Thyroid gland (tissue), 4 donors: Measurements from ENCODE around the gene CARHSP1.

Source experiments
- CTCF ChIP-seq, 6 experiments: fragments of 200-600 bp in 3 of 6; fragments of 450-650 bp in 3 of 6; sonication (generic) in 3 of 6; IDR thresholded peaks; one replicate each; pipeline ENCODE4 v1.5.1; 2016 to 2019; ENCODE audit warnings: antibody characterized with exemption in 6 of 6, mild to moderate bottlenecking in 2 of 6, inconsistent platforms in 1 of 6, moderate library complexity in 1 of 6
- POLR2A ChIP-seq, 2 donors: fragments of 450-650 bp; IDR thresholded peaks; one replicate each; pipeline ENCODE4 v1.6.1; 2017; ENCODE audit warnings: antibody characterized with exemption in 2 of 2, mild to moderate bottlenecking in 2 of 2, moderate library complexity in 1 of 2

GRCh38 chr16:8866884-8867215 lies 2.0 kb downstream of the CARHSP1 start:
- TF ChIP-seq POLR2A (IDR thresholded peaks at IDR 0.05) (no peak), CTCF (IDR thresholded peaks at IDR 0.05) (no peak)
